SK-N-SH treated with all-trans-retinoic acid at 6 μM for 48 hours (cell line): ENCODE measurements around the gene FAM3D.

Experiments
- BACH2 ChIP-seq: fragments of 250-450 bp; sonication (Bioruptor Pico); IDR thresholded peaks from 2 replicates; pipeline ENCODE4 v1.9.0; 2021; ENCODE audit warnings: mild to moderate bottlenecking, borderline replicate concordance
- CREB5 ChIP-seq: fragments of 250-450 bp; sonication (Bioruptor Pico); IDR thresholded peaks from 2 replicates; pipeline ENCODE4 v1.5.1; 2020; ENCODE audit warnings: low read depth, mild to moderate bottlenecking, moderate library complexity
- CSDC2 ChIP-seq: fragments of 250-450 bp; sonication (Bioruptor Pico); IDR thresholded peaks from 2 replicates; pipeline ENCODE4 v1.5.0; 2020; ENCODE audit warnings: mild to moderate bottlenecking, moderate library complexity
- PATZ1 ChIP-seq: fragments of 250-450 bp; sonication (Bioruptor Pico); IDR thresholded peaks from 2 replicates; pipeline ENCODE4 v1.8.0; 2020; ENCODE audit warnings: mild to moderate bottlenecking, moderate library complexity, borderline replicate concordance
- PPARA ChIP-seq: fragments of 250-450 bp; sonication (Bioruptor Pico); IDR thresholded peaks from 2 replicates; pipeline ENCODE4 v1.5.0; 2020; ENCODE audit warnings: mild to moderate bottlenecking, borderline replicate concordance
- TOX ChIP-seq: fragments of 250-450 bp; sonication (Bioruptor Pico); IDR thresholded peaks from 2 replicates; pipeline ENCODE4 v1.8.0; 2021; ENCODE audit warnings: mild to moderate bottlenecking, moderate library complexity, borderline replicate concordance
- ZFP3 ChIP-seq: fragments of 250-450 bp; sonication (Bioruptor Pico); IDR thresholded peaks from 2 replicates; pipeline ENCODE4 v1.5.0; 2020; ENCODE audit warnings: mild to moderate bottlenecking, moderate library complexity
- ZFP30 ChIP-seq: fragments of 450-650 bp; formaldehyde crosslinking; IDR thresholded peaks from 2 replicates; pipeline ENCODE4 v1.5.0; 2022; ENCODE audit warnings: mild to moderate bottlenecking, moderate library complexity
- ZNF565 ChIP-seq: fragments of 450-650 bp; formaldehyde crosslinking; conservative IDR thresholded peaks from 2 replicates; pipeline ENCODE4 v1.5.0; 2020; ENCODE audit warnings: low read depth, mild to moderate bottlenecking, moderate library complexity
- TF ChIP-seq, protein P1 (sequence below): fragments of 250-450 bp; sonication (Bioruptor Pico); IDR thresholded peaks from 2 replicates; pipeline ENCODE4 v1.5.0; 2020; ENCODE audit warnings: mild to moderate bottlenecking, moderate library complexity
- TF ChIP-seq, protein P2 (sequence below): fragments of 250-450 bp; sonication (Bioruptor Pico); IDR thresholded peaks from 2 replicates; pipeline ENCODE4 v1.8.0; 2021; ENCODE audit warnings: low read depth, mild to moderate bottlenecking, moderate library complexity, borderline replicate concordance

DNA sequence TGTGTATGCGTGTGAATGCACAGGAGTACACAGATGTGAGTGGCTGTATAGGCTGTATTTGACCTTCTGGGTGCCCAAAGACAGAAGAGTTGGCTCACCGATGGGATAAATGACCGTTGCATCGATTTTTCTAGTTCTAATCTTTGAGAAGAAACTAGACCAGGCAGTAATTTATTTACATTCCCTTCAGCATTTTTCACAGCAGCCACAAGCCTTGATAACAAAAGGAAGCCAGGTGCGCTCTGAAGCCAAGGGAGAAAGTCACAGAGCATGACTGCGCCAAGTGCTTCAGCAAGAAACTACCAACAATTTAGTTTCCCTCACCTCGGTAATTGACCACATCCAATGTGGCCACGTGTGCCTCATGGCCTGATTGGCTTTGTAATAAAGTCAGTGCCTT, 5.9 kb upstream of the FAM3D start:
- TF ChIP-seq CREB5 (CRISPR knock-in tag), result no peak
- no peak for TF ChIP-seq ZFP3 (CRISPR knock-in tag)
- TF ChIP-seq, protein P1, sequence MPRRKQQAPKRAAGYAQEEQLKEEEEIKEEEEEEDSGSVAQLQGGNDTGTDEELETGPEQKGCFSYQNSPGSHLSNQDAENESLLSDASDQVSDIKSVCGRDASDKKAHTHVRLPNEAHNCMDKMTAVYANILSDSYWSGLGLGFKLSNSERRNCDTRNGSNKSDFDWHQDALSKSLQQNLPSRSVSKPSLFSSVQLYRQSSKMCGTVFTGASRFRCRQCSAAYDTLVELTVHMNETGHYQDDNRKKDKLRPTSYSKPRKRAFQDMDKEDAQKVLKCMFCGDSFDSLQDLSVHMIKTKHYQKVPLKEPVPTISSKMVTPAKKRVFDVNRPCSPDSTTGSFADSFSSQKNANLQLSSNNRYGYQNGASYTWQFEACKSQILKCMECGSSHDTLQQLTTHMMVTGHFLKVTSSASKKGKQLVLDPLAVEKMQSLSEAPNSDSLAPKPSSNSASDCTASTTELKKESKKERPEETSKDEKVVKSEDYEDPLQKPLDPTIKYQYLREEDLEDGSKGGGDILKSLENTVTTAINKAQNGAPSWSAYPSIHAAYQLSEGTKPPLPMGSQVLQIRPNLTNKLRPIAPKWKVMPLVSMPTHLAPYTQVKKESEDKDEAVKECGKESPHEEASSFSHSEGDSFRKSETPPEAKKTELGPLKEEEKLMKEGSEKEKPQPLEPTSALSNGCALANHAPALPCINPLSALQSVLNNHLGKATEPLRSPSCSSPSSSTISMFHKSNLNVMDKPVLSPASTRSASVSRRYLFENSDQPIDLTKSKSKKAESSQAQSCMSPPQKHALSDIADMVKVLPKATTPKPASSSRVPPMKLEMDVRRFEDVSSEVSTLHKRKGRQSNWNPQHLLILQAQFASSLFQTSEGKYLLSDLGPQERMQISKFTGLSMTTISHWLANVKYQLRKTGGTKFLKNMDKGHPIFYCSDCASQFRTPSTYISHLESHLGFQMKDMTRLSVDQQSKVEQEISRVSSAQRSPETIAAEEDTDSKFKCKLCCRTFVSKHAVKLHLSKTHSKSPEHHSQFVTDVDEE, result no peak
- TF ChIP-seq PATZ1 (CRISPR knock-in tag), result no peak
- TF ChIP-seq ZFP30, result no peak
- TF ChIP-seq, protein P2, sequence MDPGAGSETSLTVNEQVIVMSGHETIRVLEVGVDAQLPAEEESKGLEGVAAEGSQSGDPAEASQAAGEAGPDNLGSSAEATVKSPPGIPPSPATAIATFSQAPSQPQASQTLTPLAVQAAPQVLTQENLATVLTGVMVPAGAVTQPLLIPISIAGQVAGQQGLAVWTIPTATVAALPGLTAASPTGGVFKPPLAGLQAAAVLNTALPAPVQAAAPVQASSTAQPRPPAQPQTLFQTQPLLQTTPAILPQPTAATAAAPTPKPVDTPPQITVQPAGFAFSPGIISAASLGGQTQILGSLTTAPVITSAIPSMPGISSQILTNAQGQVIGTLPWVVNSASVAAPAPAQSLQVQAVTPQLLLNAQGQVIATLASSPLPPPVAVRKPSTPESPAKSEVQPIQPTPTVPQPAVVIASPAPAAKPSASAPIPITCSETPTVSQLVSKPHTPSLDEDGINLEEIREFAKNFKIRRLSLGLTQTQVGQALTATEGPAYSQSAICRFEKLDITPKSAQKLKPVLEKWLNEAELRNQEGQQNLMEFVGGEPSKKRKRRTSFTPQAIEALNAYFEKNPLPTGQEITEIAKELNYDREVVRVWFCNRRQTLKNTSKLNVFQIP (CRISPR knock-in tag), result no peak
- no peak for TF ChIP-seq BACH2
- TF ChIP-seq TOX (CRISPR knock-in tag), result no peak
- TF ChIP-seq PPARA (CRISPR knock-in tag), result no peak
- TF ChIP-seq ZNF565 (CRISPR knock-in tag), result no peak
- TF ChIP-seq CSDC2, result no peak
